Natural killer cell (primary cell): ENCODE data around the gene IQCC. TPM values are rescaled to one million over a fixed set of nuclear protein-coding genes. Genes with fewer than 3 reads are reported as not detected.

Source experiments
- ATAC-seq, 3 donors: fragments of 150-1000 bp in 2 of 3; fragments of 200-7000 bp in 1 of 3; cut with Tn5 transposase; 1 replicate in 1 of 3; 2 replicates in 2 of 3; pipeline ENCODE4 v1.10.0; 2021; ENCODE audit warnings: mild to moderate bottlenecking in 2 of 3, moderate library complexity in 2 of 3
- DNase-seq, 2 donors: peaks; one replicate each; pipeline versions ENCODE4 v3.0.0 to v3.0.0-alpha.2; 2013 to 2021; ENCODE audit warnings: mixed read lengths in 1 of 2
- H3K27ac ChIP-seq: one replicate; pipeline ENCODE4 v1.5.1; 2013; ENCODE audit warnings: mild to moderate bottlenecking, low read length
- H3K27me3 ChIP-seq: one replicate; pipeline ENCODE4 v1.6.1; 2013; ENCODE audit warnings: low read length; ENCODE audit not compliant: control insufficient read depth, insufficient read depth
- H3K36me3 ChIP-seq: one replicate; pipeline ENCODE4 v1.6.1; 2013; ENCODE audit warnings: low read length; ENCODE audit not compliant: control insufficient read depth, insufficient read depth
- H3K4me1 ChIP-seq: one replicate; pipeline ENCODE4 v1.6.1; 2013; ENCODE audit warnings: low read length; ENCODE audit not compliant: control insufficient read depth, insufficient read depth
- H3K4me3 ChIP-seq: one replicate; pipeline ENCODE4 v1.5.1; 2013; ENCODE audit warnings: low read length
- H3K9me3 ChIP-seq: one replicate; pipeline ENCODE4 v1.6.1; 2013; ENCODE audit warnings: low read length; ENCODE audit not compliant: control insufficient read depth, insufficient read depth
- H3K27ac Mint-ChIP-seq, 2 donors: one replicate each; pipeline ENCODE4 v1.8.0; 2022; ENCODE audit warnings: mild to moderate bottlenecking in 2 of 2, mixed read lengths in 2 of 2, moderate library complexity in 1 of 2
- H3K27me3 Mint-ChIP-seq, 2 donors: one replicate each; pipeline ENCODE4 v1.8.0; 2022; ENCODE audit warnings: low read depth in 2 of 2, mixed read lengths in 2 of 2
- H3K36me3 Mint-ChIP-seq: one replicate; pipeline ENCODE4 v1.8.0; 2022; ENCODE audit warnings: mixed read lengths
- H3K4me1 Mint-ChIP-seq, 2 donors: one replicate each; pipeline ENCODE4 v1.8.0; 2022; ENCODE audit warnings: mixed read lengths in 2 of 2
- H3K4me3 Mint-ChIP-seq: one replicate; pipeline ENCODE4 v1.8.0; 2022; ENCODE audit warnings: mild to moderate bottlenecking, moderate library complexity, mixed read lengths
- H3K9me3 Mint-ChIP-seq, 2 donors: one replicate each; pipeline ENCODE4 v1.8.0; 2022; ENCODE audit warnings: mixed read lengths in 2 of 2
- CTCF ChIP-seq: fragments of 200-600 bp; IDR thresholded peaks from one replicate; pipeline ENCODE4 v1.8.0; 2022; ENCODE audit warnings: antibody characterized with exemption
- WGBS: methylation state at CpG from one replicate; pipeline ENCODE4 v1.1.7; 2013; ENCODE audit warnings: missing lambda C conversion rate; ENCODE audit not compliant: insufficient coverage; 5-methylcytosine and 5-hydroxymethylcytosine counted together
- intact Hi-C: fragments of 100-400 bp; cut with micrococcal nuclease; formaldehyde crosslinking; loops from one replicate; pipeline ENCODE4 v1.14.2; 2022
- total RNA-seq, 4 donors: library from RNA; stranded (reverse); fragments of 120-200 nt in 1 of 4; gene quantifications; one replicate each; pipeline versions ENCODE4 v1.2.3 to v1.2.4, GENCODE V29; 2013 to 2022

Gene IQCC
- total RNA-seq, 3 donors from 2014 or later (not counting 1 experiment from before 2014, with no cell fraction given): 1.8 to 3.5 (median 3.3) TPM

GRCh38 chr1:32186077-32186476 is 19.4 kb upstream of the IQCC start:
- Mint-ChIP-seq H3K36me3 (no peaks in the 10 kb centered on the region), H3K4me3 (no peak overlapping the region), H3K27ac (peak overlapping the region in 1 of 2 donors; percentile 0), H3K27me3 (no peaks in the 10 kb centered on the region), H3K4me1 (peaks cover 27 to 41% of the 10 kb centered on the region in 2 donors), H3K9me3 (no peaks in the 10 kb centered on the region)
- no peak for TF ChIP-seq CTCF
- no peak overlapping the region for H3K27ac ChIP-seq
- intact Hi-C loops: no loop called here
- DNase-seq (no peak), ATAC-seq (no peak)
- WGBS: 90% methylated on average over 2 of the region's 2 CpGs
- H3K27me3 ChIP-seq: no peaks in the 10 kb centered on the region
- no peaks in the 10 kb centered on the region for H3K9me3 ChIP-seq
- peaks cover 13% of the 10 kb centered on the region for H3K4me1 ChIP-seq
- H3K4me3 ChIP-seq: no peak overlapping the region
- peaks cover 56% of the 10 kb centered on the region for H3K36me3 ChIP-seq

- no peak overlapping the region for H3K4me3 Mint-ChIP-seq
- 100% methylated on average over 1 of the region's 2 CpGs for WGBS
- no peak overlapping the region for H3K4me3 ChIP-seq
- no peaks in the 10 kb centered on the region for H3K9me3 ChIP-seq
- ATAC-seq (no peak), DNase-seq (no peak)
- no peak for TF ChIP-seq CTCF
- H3K27me3 ChIP-seq: no peaks in the 10 kb centered on the region
- H3K36me3 ChIP-seq: peaks cover 60% of the 10 kb centered on the region
- H3K9me3 Mint-ChIP-seq: no peaks in the 10 kb centered on the region
- H3K36me3 Mint-ChIP-seq: peaks cover 2% of the 10 kb centered on the region
- intact Hi-C loops: no loop called here
- H3K4me1 ChIP-seq: peaks cover 8% of the 10 kb centered on the region
- H3K27me3 Mint-ChIP-seq: no peaks in the 10 kb centered on the region
- peak overlapping the region in 1 of 2 donors; percentile 0 for H3K27ac Mint-ChIP-seq
- H3K27ac ChIP-seq: no peak overlapping the region
- peaks cover 23 to 38% of the 10 kb centered on the region in 2 donors for H3K4me1 Mint-ChIP-seq
Observed at GRCh38 chr1:32186491-32186890, 19.0 kb upstream of the IQCC start.

GRCh38 chr1:32187850-32188249 is 17.6 kb upstream of the IQCC start:
- peaks cover 74% of the 10 kb centered on the region for H3K36me3 ChIP-seq
- peaks cover 13% of the 10 kb centered on the region for H3K36me3 Mint-ChIP-seq
- H3K4me1 Mint-ChIP-seq: peaks cover 21 to 32% of the 10 kb centered on the region in 2 donors
- ATAC-seq (no peak), DNase-seq (no peak)
- H3K27me3 Mint-ChIP-seq: no peaks in the 10 kb centered on the region
- 98% methylated on average over 9 of the region's 9 CpGs for WGBS
- no peak overlapping the region for H3K4me3 ChIP-seq
- no peaks in the 10 kb centered on the region for H3K27me3 ChIP-seq
- no peaks in the 10 kb centered on the region for H3K9me3 Mint-ChIP-seq
- TF ChIP-seq CTCF: no peak
- no peaks in the 10 kb centered on the region for H3K4me1 ChIP-seq
- H3K27ac Mint-ChIP-seq: no peak overlapping the region
- no peaks in the 10 kb centered on the region for H3K9me3 ChIP-seq
- no peak overlapping the region for H3K4me3 Mint-ChIP-seq
- intact Hi-C loops: no loop called here
- no peak overlapping the region for H3K27ac ChIP-seq

GRCh38 chr1:32192220-32192948 is 13.1 kb upstream of the IQCC start:
- Mint-ChIP-seq H3K36me3 (peaks cover 25% of the 10 kb centered on the region), H3K4me1 (peaks cover 21 to 29% of the 10 kb centered on the region in 2 donors), H3K4me3 (no peak overlapping the region), H3K9me3 (no peaks in the 10 kb centered on the region), H3K27me3 (no peaks in the 10 kb centered on the region), H3K27ac (no peak overlapping the region)
- TF ChIP-seq CTCF: no peak
- peaks cover 88% of the 10 kb centered on the region for H3K36me3 ChIP-seq
- no peak for DNase-seq
- H3K27me3 ChIP-seq: no peaks in the 10 kb centered on the region
- H3K9me3 ChIP-seq: no peaks in the 10 kb centered on the region
- intact Hi-C loops: no loop called here
- ATAC-seq: no peak
- H3K4me1 ChIP-seq: peaks cover 24% of the 10 kb centered on the region
- no peak overlapping the region for H3K27ac ChIP-seq
- 98% methylated on average over 8 of the region's 8 CpGs for WGBS
- no peak overlapping the region for H3K4me3 ChIP-seq
